Astrocyte (in vitro differentiated cells and primary cell): Measurements from ENCODE around the gene TGFB2.

Experiments
- EZH2 ChIP-seq: IDR thresholded peaks from 2 replicates; pipeline ENCODE4 v1.6.1; 2012; ENCODE audit warnings: mild to moderate bottlenecking, low read length, inconsistent platforms; ENCODE audit not compliant: insufficient read depth
- TF ChIP-seq, protein P1 (sequence below): IDR thresholded peaks from 2 replicates; pipeline ENCODE4 v1.5.1; 2011; ENCODE audit warnings: low read depth, mild to moderate bottlenecking, inconsistent platforms, low read length, moderate library complexity; ENCODE audit not compliant: insufficient read depth

DNA sequence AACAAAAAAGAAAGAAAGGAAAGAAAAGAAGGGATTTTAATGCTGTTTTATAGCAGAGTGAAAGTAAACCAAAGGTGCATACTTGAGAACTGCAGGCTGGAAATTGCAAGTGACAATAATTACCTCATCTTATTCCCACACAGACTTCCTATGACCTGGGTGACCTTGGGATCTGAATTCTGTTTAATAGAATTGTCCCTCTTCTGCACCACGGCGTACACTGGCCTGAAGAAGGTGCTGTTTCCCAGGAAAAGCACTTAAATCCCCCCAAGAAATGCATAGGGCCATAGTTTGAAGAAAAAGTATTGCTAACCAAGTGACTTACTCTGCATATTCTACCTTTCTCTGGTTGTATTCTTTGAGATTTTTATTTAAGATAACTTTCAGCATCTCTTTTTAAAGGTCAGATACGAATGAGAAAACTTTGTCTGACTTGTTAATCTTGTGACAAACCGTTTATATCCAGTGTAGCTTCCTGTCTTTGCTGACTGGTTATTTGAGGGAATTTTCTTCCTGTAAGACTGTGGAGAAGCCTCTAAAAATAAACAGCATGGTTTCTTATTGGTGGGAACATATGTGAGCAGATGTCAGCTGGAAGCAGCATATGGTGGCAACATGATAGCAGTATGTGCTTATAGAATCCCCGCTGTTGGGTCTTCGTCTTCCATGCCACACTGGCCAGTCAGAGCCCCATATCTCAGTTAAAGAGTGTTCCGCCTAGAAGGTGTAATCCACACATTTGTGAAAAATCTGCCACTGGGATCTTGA, 16.3 kb downstream of the TGFB2 start:
- TF ChIP-seq, protein P1, sequence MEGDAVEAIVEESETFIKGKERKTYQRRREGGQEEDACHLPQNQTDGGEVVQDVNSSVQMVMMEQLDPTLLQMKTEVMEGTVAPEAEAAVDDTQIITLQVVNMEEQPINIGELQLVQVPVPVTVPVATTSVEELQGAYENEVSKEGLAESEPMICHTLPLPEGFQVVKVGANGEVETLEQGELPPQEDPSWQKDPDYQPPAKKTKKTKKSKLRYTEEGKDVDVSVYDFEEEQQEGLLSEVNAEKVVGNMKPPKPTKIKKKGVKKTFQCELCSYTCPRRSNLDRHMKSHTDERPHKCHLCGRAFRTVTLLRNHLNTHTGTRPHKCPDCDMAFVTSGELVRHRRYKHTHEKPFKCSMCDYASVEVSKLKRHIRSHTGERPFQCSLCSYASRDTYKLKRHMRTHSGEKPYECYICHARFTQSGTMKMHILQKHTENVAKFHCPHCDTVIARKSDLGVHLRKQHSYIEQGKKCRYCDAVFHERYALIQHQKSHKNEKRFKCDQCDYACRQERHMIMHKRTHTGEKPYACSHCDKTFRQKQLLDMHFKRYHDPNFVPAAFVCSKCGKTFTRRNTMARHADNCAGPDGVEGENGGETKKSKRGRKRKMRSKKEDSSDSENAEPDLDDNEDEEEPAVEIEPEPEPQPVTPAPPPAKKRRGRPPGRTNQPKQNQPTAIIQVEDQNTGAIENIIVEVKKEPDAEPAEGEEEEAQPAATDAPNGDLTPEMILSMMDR = peak; percentile 58
- no peak for TF ChIP-seq EZH2
